Natural killer cell (primary cell): ENCODE measurements around the gene RPS8. TPM values are rescaled to one million over a fixed set of nuclear protein-coding genes. Genes with fewer than 3 reads are reported as not detected.

Experiments used
- ATAC-seq, 3 donors: fragments of 150-1000 bp in 2 of 3; fragments of 200-7000 bp in 1 of 3; cut with Tn5 transposase; 1 replicate in 1 of 3; 2 replicates in 2 of 3; pipeline ENCODE4 v1.10.0; 2021; ENCODE audit warnings: mild to moderate bottlenecking in 2 of 3, moderate library complexity in 2 of 3
- DNase-seq, 2 donors: peaks; one replicate each; pipeline versions ENCODE4 v3.0.0 to v3.0.0-alpha.2; 2013 to 2021; ENCODE audit warnings: mixed read lengths in 1 of 2
- H3K27ac ChIP-seq: one replicate; pipeline ENCODE4 v1.5.1; 2013; ENCODE audit warnings: mild to moderate bottlenecking, low read length
- H3K27me3 ChIP-seq: one replicate; pipeline ENCODE4 v1.6.1; 2013; ENCODE audit warnings: low read length; ENCODE audit not compliant: control insufficient read depth, insufficient read depth
- H3K36me3 ChIP-seq: one replicate; pipeline ENCODE4 v1.6.1; 2013; ENCODE audit warnings: low read length; ENCODE audit not compliant: control insufficient read depth, insufficient read depth
- H3K4me1 ChIP-seq: one replicate; pipeline ENCODE4 v1.6.1; 2013; ENCODE audit warnings: low read length; ENCODE audit not compliant: control insufficient read depth, insufficient read depth
- H3K4me3 ChIP-seq: one replicate; pipeline ENCODE4 v1.5.1; 2013; ENCODE audit warnings: low read length
- H3K9me3 ChIP-seq: one replicate; pipeline ENCODE4 v1.6.1; 2013; ENCODE audit warnings: low read length; ENCODE audit not compliant: control insufficient read depth, insufficient read depth
- H3K27ac Mint-ChIP-seq, 2 donors: one replicate each; pipeline ENCODE4 v1.8.0; 2022; ENCODE audit warnings: mild to moderate bottlenecking in 2 of 2, mixed read lengths in 2 of 2, moderate library complexity in 1 of 2
- H3K27me3 Mint-ChIP-seq, 2 donors: one replicate each; pipeline ENCODE4 v1.8.0; 2022; ENCODE audit warnings: low read depth in 2 of 2, mixed read lengths in 2 of 2
- H3K36me3 Mint-ChIP-seq: one replicate; pipeline ENCODE4 v1.8.0; 2022; ENCODE audit warnings: mixed read lengths
- H3K4me1 Mint-ChIP-seq, 2 donors: one replicate each; pipeline ENCODE4 v1.8.0; 2022; ENCODE audit warnings: mixed read lengths in 2 of 2
- H3K4me3 Mint-ChIP-seq: one replicate; pipeline ENCODE4 v1.8.0; 2022; ENCODE audit warnings: mild to moderate bottlenecking, moderate library complexity, mixed read lengths
- H3K9me3 Mint-ChIP-seq, 2 donors: one replicate each; pipeline ENCODE4 v1.8.0; 2022; ENCODE audit warnings: mixed read lengths in 2 of 2
- WGBS: methylation state at CpG from one replicate; pipeline ENCODE4 v1.1.7; 2013; ENCODE audit warnings: missing lambda C conversion rate; ENCODE audit not compliant: insufficient coverage; 5-methylcytosine and 5-hydroxymethylcytosine counted together
- intact Hi-C: fragments of 100-400 bp; cut with micrococcal nuclease; formaldehyde crosslinking; loops from one replicate; pipeline ENCODE4 v1.14.2; 2022
- total RNA-seq, 4 donors: library from RNA; stranded (reverse); fragments of 120-200 nt in 1 of 4; gene quantifications; one replicate each; pipeline versions ENCODE4 v1.2.3 to v1.2.4, GENCODE V29; 2013 to 2022
- TF ChIP-seq, protein P1 (sequence below): fragments of 200-600 bp; IDR thresholded peaks from one replicate; pipeline ENCODE4 v1.8.0; 2022; ENCODE audit warnings: antibody characterized with exemption

The RPS8 gene
- 1,000 to 10,000 TPM in 2 of 3 donors, 100 to 1,000 TPM in 1; 848 to 1,092 (median 1,009) TPM for total RNA-seq
- total RNA-seq (2013): 2,808 TPM

GRCh38 chr1:44775078-44775929, at the start of gene RPS8:
RPS8 (plus strand) TSS chr1:44775540; CDS start chr1:44775597, 57 bp downstream.
- peak; percentile 84 to 96 for DNase-seq
- Mint-ChIP-seq H3K9me3 (no peaks in the 10 kb centered on the region), H3K36me3 (no peaks in the 10 kb centered on the region), H3K4me1 (peaks cover 30 to 36% of the 10 kb centered on the region in 2 donors), H3K27me3 (no peaks in the 10 kb centered on the region), H3K27ac (peak within 1 kb of the TSS; percentile 92 to 97), H3K4me3 (peak within 1 kb of the TSS; percentile 99)
- H3K9me3 ChIP-seq: no peaks in the 10 kb centered on the region
- peaks cover 26% of the 10 kb centered on the region for H3K4me1 ChIP-seq
- H3K4me3 ChIP-seq: peak within 1 kb of the TSS; percentile 65
- TF ChIP-seq, protein P1, sequence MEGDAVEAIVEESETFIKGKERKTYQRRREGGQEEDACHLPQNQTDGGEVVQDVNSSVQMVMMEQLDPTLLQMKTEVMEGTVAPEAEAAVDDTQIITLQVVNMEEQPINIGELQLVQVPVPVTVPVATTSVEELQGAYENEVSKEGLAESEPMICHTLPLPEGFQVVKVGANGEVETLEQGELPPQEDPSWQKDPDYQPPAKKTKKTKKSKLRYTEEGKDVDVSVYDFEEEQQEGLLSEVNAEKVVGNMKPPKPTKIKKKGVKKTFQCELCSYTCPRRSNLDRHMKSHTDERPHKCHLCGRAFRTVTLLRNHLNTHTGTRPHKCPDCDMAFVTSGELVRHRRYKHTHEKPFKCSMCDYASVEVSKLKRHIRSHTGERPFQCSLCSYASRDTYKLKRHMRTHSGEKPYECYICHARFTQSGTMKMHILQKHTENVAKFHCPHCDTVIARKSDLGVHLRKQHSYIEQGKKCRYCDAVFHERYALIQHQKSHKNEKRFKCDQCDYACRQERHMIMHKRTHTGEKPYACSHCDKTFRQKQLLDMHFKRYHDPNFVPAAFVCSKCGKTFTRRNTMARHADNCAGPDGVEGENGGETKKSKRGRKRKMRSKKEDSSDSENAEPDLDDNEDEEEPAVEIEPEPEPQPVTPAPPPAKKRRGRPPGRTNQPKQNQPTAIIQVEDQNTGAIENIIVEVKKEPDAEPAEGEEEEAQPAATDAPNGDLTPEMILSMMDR: no peak
- peak within 1 kb of the TSS; percentile 85 for H3K27ac ChIP-seq
- no peaks in the 10 kb centered on the region for H3K27me3 ChIP-seq
- H3K36me3 ChIP-seq: peaks cover 26% of the 10 kb centered on the region
- peak; percentile 83 to 89 (median 86) for ATAC-seq
- intact Hi-C loops: loop anchor here (2.0 to 5.0 kb wide), 4 partner anchors 37 to 912 kb away; partner anchors contain the start of genes GPBP1L1, HECTD3, KIF2C and RNU5D-1
- under 1% methylated on average over 65 of the region's 65 CpGs for WGBS

DNA sequence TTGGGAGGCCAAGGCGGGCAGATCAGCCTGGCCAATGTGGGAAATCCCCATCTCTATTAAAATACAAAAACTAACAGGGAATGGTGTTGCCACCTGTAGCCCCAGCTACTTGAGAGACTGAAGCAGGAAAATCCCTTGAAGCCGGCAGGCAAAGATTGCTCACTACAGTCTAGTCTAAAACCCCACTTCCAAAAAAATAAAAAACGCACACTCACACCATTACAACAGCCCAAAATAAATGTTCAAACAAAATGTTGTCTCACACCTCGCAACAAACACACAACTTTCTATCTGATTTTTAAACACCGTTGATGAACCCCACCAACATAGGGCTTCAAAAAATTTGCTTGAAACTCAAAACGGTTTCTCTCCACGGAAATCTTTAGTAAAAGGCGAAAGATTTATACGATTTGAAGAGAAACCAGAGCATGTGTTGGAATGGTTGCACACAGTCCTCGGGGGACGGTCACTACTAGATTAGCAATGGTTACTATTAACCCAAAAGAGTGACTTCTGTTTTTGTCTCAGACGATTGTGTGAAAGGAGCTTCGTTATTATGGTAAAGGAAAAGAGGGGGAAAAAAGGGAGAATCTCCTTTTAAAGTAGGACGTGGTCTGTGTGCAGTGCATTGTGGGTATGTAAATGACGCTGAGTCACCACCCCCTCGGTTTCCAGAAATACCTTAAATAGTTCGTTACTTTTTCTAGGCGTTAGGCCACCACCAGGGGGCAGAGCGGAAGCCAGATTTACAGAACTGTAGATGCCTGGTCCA, 44.4 kb upstream of the RPS8 start, which contains the start of gene RNU5D-1:
RNU5D-1 (minus strand) TSS at position 430 of the 772 bp plus-strand sequence.
- Mint-ChIP-seq H3K4me3 (peak within 1 kb of the TSS; percentile 80), H3K4me1 (peaks cover 12 to 15% of the 10 kb centered on the region in 2 donors), H3K9me3 (no peaks in the 10 kb centered on the region), H3K36me3 (no peaks in the 10 kb centered on the region), H3K27ac (peak within 1 kb of the TSS; percentile 96), H3K27me3 (no peaks in the 10 kb centered on the region)
- intact Hi-C loops: loop anchor here (1.0 to 10.0 kb wide), 8 partner anchors 8 to 854 kb away; partner anchors contain the start of genes EIF2B3, KIF2C, NASP and RPS8
- Histone ChIP-seq H3K4me3 (peak within 1 kb of the TSS; percentile 14), H3K27me3 (no peaks in the 10 kb centered on the region), H3K36me3 (no peaks in the 10 kb centered on the region), H3K27ac (peak within 1 kb of the TSS; percentile 91), H3K4me1 (peaks cover 19% of the 10 kb centered on the region), H3K9me3 (no peaks in the 10 kb centered on the region)
- 0% methylated on average over 19 of the region's 19 CpGs for WGBS
- ATAC-seq: peak; percentile 73 to 89 (median 77)
- peak; percentile 91 to 97 for DNase-seq
- TF ChIP-seq, protein P1: peak; percentile 78

GRCh38 chr1:44733365-44733764, 42.0 kb upstream of the RPS8 start:
- no peaks in the 10 kb centered on the region for H3K27me3 Mint-ChIP-seq
- no peak overlapping the region for H3K4me3 ChIP-seq
- H3K36me3 ChIP-seq: no peaks in the 10 kb centered on the region
- TF ChIP-seq, protein P1: no peak
- H3K27ac ChIP-seq: no peak overlapping the region
- H3K9me3 ChIP-seq: no peaks in the 10 kb centered on the region
- no peaks in the 10 kb centered on the region for H3K27me3 ChIP-seq
- 100% methylated on average over 1 of the region's 1 CpG for WGBS
- H3K27ac Mint-ChIP-seq: peak overlapping the region in 1 of 2 donors; percentile 49
- no peaks in the 10 kb centered on the region for H3K36me3 Mint-ChIP-seq
- DNase-seq (no peak), ATAC-seq (no peak)
- intact Hi-C loops: loop anchor here (5.0 to 10.0 kb wide), 2 partner anchors 569 to 851 kb away; partner anchors contain the start of gene NASP
- no peaks in the 10 kb centered on the region for H3K9me3 Mint-ChIP-seq
- H3K4me1 Mint-ChIP-seq: peaks cover 12 to 15% of the 10 kb centered on the region in 2 donors
- no peak overlapping the region for H3K4me3 Mint-ChIP-seq
- peaks cover 19% of the 10 kb centered on the region for H3K4me1 ChIP-seq
